PC-3 (cell line): ENCODE measurements around the gene IRX2.

ENCODE experiments used
- EZH2 ChIP-seq: fragments of 300-600 bp; sonication (generic); IDR thresholded peaks from one replicate; pipeline ENCODE4 v1.6.1; 2017; ENCODE audit warnings: antibody characterized with exemption, mild to moderate bottlenecking, low read length; ENCODE audit not compliant: unreplicated experiment
- TF ChIP-seq, protein P1 (sequence below): fragments of 300-600 bp; sonication (generic); conservative IDR thresholded peaks from 2 replicates; pipeline ENCODE4 v1.5.1; 2017; ENCODE audit warnings: antibody characterized with exemption, low read depth, mild to moderate bottlenecking, low read length

DNA sequence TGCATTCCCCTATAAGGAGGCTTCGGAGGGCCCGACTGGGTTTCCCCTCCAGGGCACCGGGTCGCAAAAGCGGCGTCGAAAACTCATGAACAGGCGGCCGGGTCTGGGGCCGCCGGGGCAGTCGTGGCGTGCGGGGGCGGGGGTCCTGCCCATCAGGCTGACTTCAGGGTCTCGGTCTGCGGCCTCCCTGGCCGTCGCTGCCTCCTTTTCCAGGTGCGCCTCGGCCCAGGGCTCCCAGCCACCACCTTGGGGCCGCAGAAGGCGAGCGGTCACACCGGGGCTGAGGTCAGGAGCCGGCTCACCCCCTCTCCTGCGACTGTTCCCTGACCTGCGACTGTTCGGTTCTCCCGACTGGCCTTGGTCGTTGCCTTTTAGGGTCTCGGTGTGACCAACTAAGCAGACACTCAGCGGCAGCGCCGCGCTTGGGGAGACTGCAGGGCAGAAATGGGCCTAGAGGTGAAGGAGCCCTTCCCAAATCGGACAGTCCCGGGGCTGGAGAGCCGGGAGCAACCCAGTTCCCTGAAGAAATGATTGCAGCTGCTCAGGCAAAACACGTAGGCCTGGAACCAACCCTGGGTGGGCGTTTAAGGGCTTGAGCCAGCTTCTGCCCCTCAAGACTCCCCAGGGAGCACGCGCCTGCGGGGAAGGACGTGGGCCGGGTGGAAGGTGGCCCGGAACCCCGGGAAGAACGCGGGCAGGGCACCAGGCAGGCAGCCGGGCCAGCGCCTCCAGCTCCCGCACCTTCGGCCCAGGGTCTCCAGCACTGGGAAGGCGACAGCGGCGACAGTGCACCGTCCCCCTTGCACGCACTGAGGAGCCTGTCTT lies 11.2 kb downstream of the IRX2 start:
- TF ChIP-seq, protein P1, sequence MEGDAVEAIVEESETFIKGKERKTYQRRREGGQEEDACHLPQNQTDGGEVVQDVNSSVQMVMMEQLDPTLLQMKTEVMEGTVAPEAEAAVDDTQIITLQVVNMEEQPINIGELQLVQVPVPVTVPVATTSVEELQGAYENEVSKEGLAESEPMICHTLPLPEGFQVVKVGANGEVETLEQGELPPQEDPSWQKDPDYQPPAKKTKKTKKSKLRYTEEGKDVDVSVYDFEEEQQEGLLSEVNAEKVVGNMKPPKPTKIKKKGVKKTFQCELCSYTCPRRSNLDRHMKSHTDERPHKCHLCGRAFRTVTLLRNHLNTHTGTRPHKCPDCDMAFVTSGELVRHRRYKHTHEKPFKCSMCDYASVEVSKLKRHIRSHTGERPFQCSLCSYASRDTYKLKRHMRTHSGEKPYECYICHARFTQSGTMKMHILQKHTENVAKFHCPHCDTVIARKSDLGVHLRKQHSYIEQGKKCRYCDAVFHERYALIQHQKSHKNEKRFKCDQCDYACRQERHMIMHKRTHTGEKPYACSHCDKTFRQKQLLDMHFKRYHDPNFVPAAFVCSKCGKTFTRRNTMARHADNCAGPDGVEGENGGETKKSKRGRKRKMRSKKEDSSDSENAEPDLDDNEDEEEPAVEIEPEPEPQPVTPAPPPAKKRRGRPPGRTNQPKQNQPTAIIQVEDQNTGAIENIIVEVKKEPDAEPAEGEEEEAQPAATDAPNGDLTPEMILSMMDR: no peak
- TF ChIP-seq EZH2: no peak
